Uterus (tissue), 4 donors: ENCODE data around the gene OTOP1. TPM values are rescaled to one million over a fixed set of nuclear protein-coding genes. Genes with fewer than 3 reads are reported as not detected.

ENCODE experiments used
- total RNA-seq, 4 donors: library from RNA; depleted of rRNA in 3 of 4; stranded (reverse); fragments of >200 nt in 3 of 4; gene quantifications; one replicate each; pipeline versions ENCODE4 v1.1.0 to v1.2.4, GENCODE V29; 2014 to 2023
- donor health status: DM: yes; HTN: yes; CAD: no.

OTOP1 gene
- total RNA-seq, 4 donors from 2014 or later = not detected

Other genes starting within 250 kb of the OTOP1 start
- gene TMEM128, start 21.3 kb upstream of the OTOP1 start, total RNA-seq = 10 to 100 TPM in 3 of 4 donors, 1 to 10 TPM in 1; 9.4 to 43.3 (median 33.6) TPM
- 10 to 100 TPM in 3 of 4 donors, 1 to 10 TPM in 1; 7.1 to 32.5 (median 12.6) TPM for gene LYAR, start 63.2 kb upstream of the OTOP1 start, total RNA-seq
- 1 to 10 TPM; 2.8 to 8.5 (median 6.6) TPM for gene ZBTB49, start 63.3 kb upstream of the OTOP1 start, total RNA-seq
- gene NSG1, start 160.2 kb upstream of the OTOP1 start, total RNA-seq = 10 to 100 TPM in 1 of 4 donors, 1 to 10 TPM in 2, not detected in 1; 3.6 to 11.2 (median 3.8) TPM